ENCODE results near the gene IFNK. TPM values are rescaled to one million over a fixed set of nuclear protein-coding genes. Genes with fewer than 3 reads are reported as not detected.

Gene IFNK
- total RNA-seq, 1 experiment from 2014 or later, result not detected

- H2AFZ ChIP-seq (ENCODE audit: low read depth, low read length, poor library complexity, severe bottlenecking), result no peak overlapping the region
- no peak overlapping the region for H3K4me2 ChIP-seq (ENCODE audit: low read length)
- POLR2A ChIA-PET, result no interaction called here
- no peaks in the 10 kb centered on the region for H3K79me2 ChIP-seq (ENCODE audit: insufficient read depth, low read length)
- H3K9ac ChIP-seq (ENCODE audit: low read length), result no peak overlapping the region
- intact Hi-C loops (cut with micrococcal nuclease), result no loop called here
- no peaks in the 10 kb centered on the region for H3K9me3 ChIP-seq (ENCODE audit: control insufficient read depth in 1 of 2, insufficient read depth in 1 of 2, low read depth in 1 of 2, low read length in 2 of 2)
- H3K36me3 ChIP-seq (ENCODE audit: control insufficient read depth in 1 of 2, insufficient read depth in 2 of 2, low read length in 2 of 2), result no peaks in the 10 kb centered on the region
- no peaks in the 10 kb centered on the region for H3K9me2 ChIP-seq (ENCODE audit: insufficient read depth)
- H3K27ac ChIP-seq (ENCODE audit: low read depth, low read length), result no peak overlapping the region
- H3K4me3 ChIP-seq (replicated peaks in 1 of 2; ENCODE audit: low read depth in 1 of 2, low read length in 2 of 2), result no peak overlapping the region
- CTCF ChIA-PET, result no interaction called here
- no peak for ATAC-seq
- BruUV-seq (replicated peaks), result no TSS peak
- RAD21 ChIA-PET (ENCODE audit: low non-redundant PET in 1 of 2, low total read pairs in 2 of 2, uncharacterized antibody in 2 of 2, unreplicated experiment in 2 of 2), result no interaction called here
- H3K4me1 ChIP-seq (ENCODE audit: control insufficient read depth in 1 of 2, insufficient read depth in 2 of 2, low read length in 2 of 2), result no peaks in the 10 kb centered on the region
- no peaks in the 10 kb centered on the region for H4K20me1 ChIP-seq (ENCODE audit: insufficient read depth)
- no peaks in the 10 kb centered on the region for H3K27me3 ChIP-seq (ENCODE audit: insufficient read depth, low read length)
- no peak for DNase-seq (ENCODE audit: low read depth, low spot score)
- no peak for TF ChIP-seq SRF (IDR thresholded peaks at IDR 0.05; ENCODE audit: low read depth)
- TF ChIP-seq EZH2 (IDR thresholded peaks at IDR 0.05), result no peak
- no peak for TF ChIP-seq ZBTB33 (IDR thresholded peaks at IDR 0.05; ENCODE audit: extremely low read depth, insufficient replicate concordance, low read length)
- TF ChIP-seq RAD21 (IDR thresholded peaks at IDR 0.05; ENCODE audit: low read depth), result no peak
- no peak for TF ChIP-seq POLR2A (IDR thresholded peaks at IDR 0.05; ENCODE audit: borderline replicate concordance, extremely low read depth, insufficient read depth, insufficient read length)
- no peak for TF ChIP-seq ELF1 (IDR thresholded peaks at IDR 0.05; ENCODE audit: borderline replicate concordance, low read depth)
- TF ChIP-seq EZH2phosphoT487 (IDR thresholded peaks at IDR 0.05; ENCODE audit: borderline replicate concordance), result no peak
- no peak for TF ChIP-seq CEBPB (IDR thresholded peaks at IDR 0.05; ENCODE audit: low read depth)
- no peak for TF ChIP-seq ZFX (IDR thresholded peaks at IDR 0.05)
- no peak for TF ChIP-seq EGR1 (IDR thresholded peaks at IDR 0.05; ENCODE audit: low read depth)
- no peak for TF ChIP-seq JUND (IDR thresholded peaks at IDR 0.05)
- TF ChIP-seq ATF3 (IDR thresholded peaks at IDR 0.05), result no peak
- no peak for TF ChIP-seq CTCF (IDR thresholded peaks at IDR 0.05 in 2 of 3, conservative IDR thresholded peaks at IDR 0.05 in 1 of 3; ENCODE audit: borderline replicate concordance in 1 of 3, insufficient read depth in 1 of 3, low read depth in 2 of 3, low read length in 2 of 3)
- TF ChIP-seq MAX (IDR thresholded peaks at IDR 0.05), result no peak
- no peak for TF ChIP-seq FOSL1 (IDR thresholded peaks at IDR 0.05; ENCODE audit: low read depth)
- no peak for TF ChIP-seq SIN3A (IDR thresholded peaks at IDR 0.05; ENCODE audit: low read depth)
Measured at GRCh38 chr9:27487927-27488326, 36.2 kb upstream of the IFNK start.
